ENCODE data around the gene NSL1. TPM values are rescaled to one million over a fixed set of nuclear protein-coding genes. Genes with fewer than 3 reads are reported as not detected.

The NSL1 gene
- total and polyA plus RNA-seq, 9 of the 15 experiments (the other 6 are each of a cell fraction or from before 2014, with no cell fraction given): 53.5 to 108 (median 59.1) TPM

DNA sequence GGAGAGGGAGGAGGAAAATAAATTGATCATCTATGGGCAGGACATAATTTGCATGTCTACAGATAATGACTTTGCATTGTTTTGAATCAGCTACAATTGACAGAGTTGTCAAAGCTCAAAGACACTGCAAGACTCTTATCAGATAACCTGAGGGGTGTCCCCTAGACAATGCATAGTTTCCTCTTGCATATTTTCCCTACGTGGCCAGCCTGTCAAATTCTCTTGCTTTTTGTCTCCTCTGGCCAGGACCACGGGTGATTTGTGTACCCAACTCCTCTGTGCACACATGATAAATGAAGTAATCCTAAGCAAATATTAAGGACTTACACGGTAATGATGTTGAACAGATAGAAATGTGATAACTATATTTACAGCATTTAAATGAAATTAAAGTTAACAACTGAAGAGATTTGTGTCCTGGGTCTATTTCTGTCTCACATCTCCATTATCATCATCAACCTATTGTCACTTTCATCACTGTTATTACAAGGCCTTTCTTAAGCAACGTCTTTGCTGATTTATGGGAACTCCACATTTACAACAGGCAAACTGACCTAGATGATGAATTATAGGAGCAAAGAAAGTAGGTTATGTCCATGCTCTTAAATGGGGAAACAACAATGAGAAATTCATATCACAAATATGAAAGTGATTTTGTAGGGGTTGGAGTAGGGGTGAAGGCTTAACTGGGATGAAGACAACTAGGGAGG is 110.7 kb downstream of the NSL1 start:
- no peaks in the 10 kb centered on the region for H3K79me2 ChIP-seq (ENCODE audit: control insufficient read depth, insufficient read depth, low read length)
- H3K27ac ChIP-seq (ENCODE audit: extremely low read depth, low read depth, low read length): no peak overlapping the region
- 1% methylated on average over 4 of the region's 4 CpGs for WGBS (ENCODE audit: insufficient coverage, low coverage, missing lambda C conversion rate)
- H3K4me2 ChIP-seq (ENCODE audit: insufficient read depth, low read length): no peak overlapping the region
- no peak overlapping the region for H3K4me3 ChIP-seq
- no peaks in the 10 kb centered on the region for H4K20me1 ChIP-seq (replicated peaks; ENCODE audit: control insufficient read depth, insufficient read depth, low read length)
- FAIRE-seq: no peak
- POLR2A ChIA-PET: no interaction called here
- peaks cover 0 to 19% of the 10 kb centered on the region in 2 experiments; a peak in 3 of 5 replicates for H3K4me1 ChIP-seq (replicated peaks in 1 of 2; ENCODE audit: control insufficient read depth in 2 of 2, insufficient read depth in 2 of 2, low read length in 2 of 2)
- H3K27me3 ChIP-seq (ENCODE audit: control insufficient read depth in 2 of 2, insufficient read depth in 2 of 2, low read length in 2 of 2): peaks cover 9 to 33% of the 10 kb centered on the region in 2 experiments; a peak in 4 of 5 replicates
- no peak overlapping the region for H2AFZ ChIP-seq (ENCODE audit: low read depth, low read length)
- TF ChIP-seq ZNF384 (IDR thresholded peaks at IDR 0.05; ENCODE audit: low read depth, low read length) (peak; percentile 52; the same call in 1 of the 2 replicates), SOX6 (IDR thresholded peaks at IDR 0.05) (peak; percentile 58; the same call in 1 of the 2 replicates), MAZ (CRISPR knock-in tag; conservative IDR thresholded peaks at IDR 0.05 in 1 of 2, IDR thresholded peaks at IDR 0.05 in 1 of 2) (0 out of 4 replicates have a peak, but pooled peaks of 1 of the 2 experiments have one; percentile 7), ZBTB49 (CRISPR knock-in tag; IDR thresholded peaks at IDR 0.05; ENCODE audit: borderline replicate concordance) (no peak), CEBPG (CRISPR knock-in tag; IDR thresholded peaks at IDR 0.05) (no peak), CEBPG (tag; conservative IDR thresholded peaks at IDR 0.05 in 1 of 2, IDR thresholded peaks at IDR 0.05 in 1 of 2) (peak in 1 of 2 experiments; percentile 40; a peak in 1 of 4 replicates)
- TF ChIP-seq, protein P1, sequence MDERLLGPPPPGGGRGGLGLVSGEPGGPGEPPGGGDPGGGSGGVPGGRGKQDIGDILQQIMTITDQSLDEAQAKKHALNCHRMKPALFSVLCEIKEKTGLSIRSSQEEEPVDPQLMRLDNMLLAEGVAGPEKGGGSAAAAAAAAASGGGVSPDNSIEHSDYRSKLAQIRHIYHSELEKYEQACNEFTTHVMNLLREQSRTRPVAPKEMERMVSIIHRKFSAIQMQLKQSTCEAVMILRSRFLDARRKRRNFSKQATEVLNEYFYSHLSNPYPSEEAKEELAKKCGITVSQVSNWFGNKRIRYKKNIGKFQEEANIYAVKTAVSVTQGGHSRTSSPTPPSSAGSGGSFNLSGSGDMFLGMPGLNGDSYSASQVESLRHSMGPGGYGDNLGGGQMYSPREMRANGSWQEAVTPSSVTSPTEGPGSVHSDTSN (CRISPR knock-in tag; IDR thresholded peaks at IDR 0.05; ENCODE audit: low read depth): no peak
- TF ChIP-seq, protein P1 (tag; conservative IDR thresholded peaks at IDR 0.05; ENCODE audit: low read depth): peak; percentile 49
- TF ChIP-seq, protein P2, sequence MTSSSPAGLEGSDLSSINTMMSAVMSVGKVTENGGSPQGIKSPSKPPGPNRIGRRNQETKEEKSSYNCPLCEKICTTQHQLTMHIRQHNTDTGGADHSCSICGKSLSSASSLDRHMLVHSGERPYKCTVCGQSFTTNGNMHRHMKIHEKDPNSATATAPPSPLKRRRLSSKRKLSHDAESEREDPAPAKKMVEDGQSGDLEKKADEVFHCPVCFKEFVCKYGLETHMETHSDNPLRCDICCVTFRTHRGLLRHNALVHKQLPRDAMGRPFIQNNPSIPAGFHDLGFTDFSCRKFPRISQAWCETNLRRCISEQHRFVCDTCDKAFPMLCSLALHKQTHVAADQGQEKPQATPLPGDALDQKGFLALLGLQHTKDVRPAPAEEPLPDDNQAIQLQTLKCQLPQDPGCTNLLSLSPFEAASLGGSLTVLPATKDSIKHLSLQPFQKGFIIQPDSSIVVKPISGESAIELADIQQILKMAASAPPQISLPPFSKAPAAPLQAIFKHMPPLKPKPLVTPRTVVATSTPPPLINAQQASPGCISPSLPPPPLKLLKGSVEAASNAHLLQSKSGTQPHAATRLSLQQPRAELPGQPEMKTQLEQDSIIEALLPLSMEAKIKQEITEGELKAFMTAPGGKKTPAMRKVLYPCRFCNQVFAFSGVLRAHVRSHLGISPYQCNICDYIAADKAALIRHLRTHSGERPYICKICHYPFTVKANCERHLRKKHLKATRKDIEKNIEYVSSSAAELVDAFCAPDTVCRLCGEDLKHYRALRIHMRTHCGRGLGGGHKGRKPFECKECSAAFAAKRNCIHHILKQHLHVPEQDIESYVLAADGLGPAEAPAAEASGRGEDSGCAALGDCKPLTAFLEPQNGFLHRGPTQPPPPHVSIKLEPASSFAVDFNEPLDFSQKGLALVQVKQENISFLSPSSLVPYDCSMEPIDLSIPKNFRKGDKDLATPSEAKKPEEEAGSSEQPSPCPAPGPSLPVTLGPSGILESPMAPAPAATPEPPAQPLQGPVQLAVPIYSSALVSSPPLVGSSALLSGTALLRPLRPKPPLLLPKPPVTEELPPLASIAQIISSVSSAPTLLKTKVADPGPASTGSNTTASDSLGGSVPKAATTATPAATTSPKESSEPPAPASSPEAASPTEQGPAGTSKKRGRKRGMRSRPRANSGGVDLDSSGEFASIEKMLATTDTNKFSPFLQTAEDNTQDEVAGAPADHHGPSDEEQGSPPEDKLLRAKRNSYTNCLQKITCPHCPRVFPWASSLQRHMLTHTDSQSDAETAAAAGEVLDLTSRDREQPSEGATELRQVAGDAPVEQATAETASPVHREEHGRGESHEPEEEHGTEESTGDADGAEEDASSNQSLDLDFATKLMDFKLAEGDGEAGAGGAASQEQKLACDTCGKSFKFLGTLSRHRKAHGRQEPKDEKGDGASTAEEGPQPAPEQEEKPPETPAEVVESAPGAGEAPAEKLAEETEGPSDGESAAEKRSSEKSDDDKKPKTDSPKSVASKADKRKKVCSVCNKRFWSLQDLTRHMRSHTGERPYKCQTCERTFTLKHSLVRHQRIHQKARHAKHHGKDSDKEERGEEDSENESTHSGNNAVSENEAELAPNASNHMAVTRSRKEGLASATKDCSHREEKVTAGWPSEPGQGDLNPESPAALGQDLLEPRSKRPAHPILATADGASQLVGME (CRISPR knock-in tag; IDR thresholded peaks at IDR 0.05): no peak
- in situ Hi-C loops (cut with MboI) (no loop called here), intact Hi-C loops (cut with micrococcal nuclease) (no loop called here)
- CTCF ChIA-PET (ENCODE audit: low intra/inter-chr PET ratio): no interaction called here
- no peak overlapping the region for H3K9ac ChIP-seq (ENCODE audit: insufficient read depth in 1 of 2, low read depth in 2 of 2, low read length in 2 of 2)
- BruUV-seq (replicated peaks): no TSS peak
- H3K9me3 ChIP-seq (replicated peaks; ENCODE audit: control insufficient read depth, insufficient read depth, low read depth, low read length): no peaks in the 10 kb centered on the region
- no peaks in the 10 kb centered on the region for H3K9me1 ChIP-seq (ENCODE audit: control insufficient read depth, insufficient read depth, low read length)
- H3K36me3 ChIP-seq (ENCODE audit: control insufficient read depth, insufficient read depth, low read length): no peaks in the 10 kb centered on the region
- no peak for ATAC-seq
- no peak for DNase-seq (ENCODE audit: extremely low read depth in 1 of 4, low spot score in 3 of 4)

Data from K562 (cell line).